Gastrocnemius medialis (tissue), 4 donors: ENCODE measurements around the gene C16orf54.

ENCODE experiments used
- POLR2A ChIP-seq, 2 donors: fragments of 450-650 bp; IDR thresholded peaks; one replicate each; pipeline ENCODE4 v1.6.1; 2017; ENCODE audit warnings: antibody characterized with exemption in 2 of 2, mild to moderate bottlenecking in 2 of 2, moderate library complexity in 2 of 2
- TF ChIP-seq, protein P1 (sequence below), 5 experiments: fragments of 450-650 bp in 3 of 5; fragments of 200-600 bp in 2 of 5; sonication (generic) in 2 of 5; IDR thresholded peaks in 4 of 5; conservative IDR thresholded peaks in 1 of 5; 1 replicate in 4 of 5; 2 replicates in 1 of 5; pipeline ENCODE4 v1.5.1; 2016 to 2019; ENCODE audit warnings: antibody characterized with exemption in 5 of 5, mild to moderate bottlenecking in 3 of 5, moderate library complexity in 3 of 5

DNA sequence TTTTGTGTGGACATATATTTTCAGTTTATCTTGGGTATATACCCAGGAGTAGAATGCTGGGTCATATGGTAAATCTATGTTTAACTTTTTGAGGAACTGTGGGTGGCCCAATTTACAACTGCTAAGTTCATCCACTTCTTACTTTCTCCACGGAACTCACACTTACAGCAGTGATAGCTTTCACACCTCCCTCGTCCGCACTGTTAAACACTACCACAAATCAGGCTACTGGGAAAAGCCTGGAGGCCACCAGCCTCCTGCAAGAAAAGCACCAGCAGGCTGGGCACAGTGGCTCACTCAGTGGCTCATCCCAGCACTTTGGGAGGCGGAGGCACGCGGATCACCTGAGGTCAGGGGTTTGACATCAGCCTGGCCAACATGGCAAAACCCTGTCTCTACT is 17.5 kb upstream of the C16orf54 start:
- TF ChIP-seq POLR2A (IDR thresholded peaks at IDR 0.05), result no peak
- TF ChIP-seq, protein P1, sequence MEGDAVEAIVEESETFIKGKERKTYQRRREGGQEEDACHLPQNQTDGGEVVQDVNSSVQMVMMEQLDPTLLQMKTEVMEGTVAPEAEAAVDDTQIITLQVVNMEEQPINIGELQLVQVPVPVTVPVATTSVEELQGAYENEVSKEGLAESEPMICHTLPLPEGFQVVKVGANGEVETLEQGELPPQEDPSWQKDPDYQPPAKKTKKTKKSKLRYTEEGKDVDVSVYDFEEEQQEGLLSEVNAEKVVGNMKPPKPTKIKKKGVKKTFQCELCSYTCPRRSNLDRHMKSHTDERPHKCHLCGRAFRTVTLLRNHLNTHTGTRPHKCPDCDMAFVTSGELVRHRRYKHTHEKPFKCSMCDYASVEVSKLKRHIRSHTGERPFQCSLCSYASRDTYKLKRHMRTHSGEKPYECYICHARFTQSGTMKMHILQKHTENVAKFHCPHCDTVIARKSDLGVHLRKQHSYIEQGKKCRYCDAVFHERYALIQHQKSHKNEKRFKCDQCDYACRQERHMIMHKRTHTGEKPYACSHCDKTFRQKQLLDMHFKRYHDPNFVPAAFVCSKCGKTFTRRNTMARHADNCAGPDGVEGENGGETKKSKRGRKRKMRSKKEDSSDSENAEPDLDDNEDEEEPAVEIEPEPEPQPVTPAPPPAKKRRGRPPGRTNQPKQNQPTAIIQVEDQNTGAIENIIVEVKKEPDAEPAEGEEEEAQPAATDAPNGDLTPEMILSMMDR (IDR thresholded peaks at IDR 0.05 in 4 of 5, conservative IDR thresholded peaks at IDR 0.05 in 1 of 5), result no peak
